Neutrophil (primary cell): ENCODE data around the gene ADIG.
"Not testable (repeated sequence)": the region's sequence is repeated elsewhere in the genome, so short reads cannot be mapped to it uniquely, and the experiment has no call there.

ENCODE experiments used
- H3K27ac ChIP-seq: fragments of 200-600 bp; sonication (generic); 2 replicates; pipeline ENCODE4 v1.5.1; 2016; ENCODE audit warnings: mild to moderate bottlenecking, moderate library complexity
- H3K27me3 ChIP-seq: fragments of 200-600 bp; sonication (generic); 2 replicates; pipeline ENCODE4 v1.6.0; 2016; ENCODE audit warnings: mild to moderate bottlenecking
- H3K36me3 ChIP-seq: fragments of 200-600 bp; sonication (generic); 2 replicates; pipeline ENCODE4 v1.5.1; 2017
- H3K4me1 ChIP-seq, 2 experiments: fragments of 200-600 bp in 1 of 2; sonication (generic) in 1 of 2; 1 replicate in 1 of 2; 2 replicates in 1 of 2; pipeline versions ENCODE4 v1.5.1 to v1.6.1; 2013 to 2016; ENCODE audit warnings: low read depth in 1 of 2, low read length in 1 of 2, mild to moderate bottlenecking in 1 of 2, moderate library complexity in 1 of 2; ENCODE audit not compliant: control insufficient read depth in 1 of 2, insufficient read depth in 1 of 2
- H3K4me3 ChIP-seq, 2 experiments: fragments of 200-600 bp in 1 of 2; sonication (generic) in 1 of 2; 1 replicate in 1 of 2; 2 replicates in 1 of 2; pipeline ENCODE4 v1.5.1; 2013 to 2016; ENCODE audit warnings: low read depth in 1 of 2, low read length in 1 of 2, mild to moderate bottlenecking in 1 of 2, moderate library complexity in 1 of 2
- H3K9me3 ChIP-seq: fragments of 200-600 bp; sonication (generic); 2 replicates; pipeline ENCODE4 v1.5.1; 2016
- TF ChIP-seq, protein P1 (sequence below): fragments of 200-600 bp; sonication (generic); IDR thresholded peaks from 2 replicates; pipeline ENCODE4 v1.5.1; 2016; ENCODE audit warnings: antibody characterized with exemption

Gene ADIG

DNA sequence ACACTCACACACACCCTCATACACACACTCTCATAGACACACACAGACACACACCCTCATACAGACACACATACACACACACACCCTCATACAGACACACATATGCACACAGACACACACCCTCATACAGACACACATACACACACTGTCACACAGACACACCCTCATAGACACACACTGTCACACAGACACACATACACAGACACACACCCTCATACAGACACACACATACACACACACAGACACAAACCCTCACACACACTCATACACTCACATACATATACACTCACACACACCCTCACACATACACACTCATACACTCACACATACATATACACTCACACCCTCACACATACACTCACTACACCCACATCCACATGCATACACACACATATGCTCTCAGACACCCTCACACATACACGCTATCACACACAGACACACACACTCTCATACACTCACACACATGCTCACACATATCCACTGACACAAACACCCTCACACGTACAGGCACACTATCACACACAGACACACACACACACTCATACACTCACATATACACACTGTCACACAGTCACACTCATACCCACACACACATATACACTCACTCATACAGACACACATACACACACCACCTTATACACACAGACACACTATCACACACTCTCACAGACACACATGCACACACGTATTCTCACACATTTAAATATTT is 9.1 kb downstream of the ADIG start:
- TF ChIP-seq, protein P1, sequence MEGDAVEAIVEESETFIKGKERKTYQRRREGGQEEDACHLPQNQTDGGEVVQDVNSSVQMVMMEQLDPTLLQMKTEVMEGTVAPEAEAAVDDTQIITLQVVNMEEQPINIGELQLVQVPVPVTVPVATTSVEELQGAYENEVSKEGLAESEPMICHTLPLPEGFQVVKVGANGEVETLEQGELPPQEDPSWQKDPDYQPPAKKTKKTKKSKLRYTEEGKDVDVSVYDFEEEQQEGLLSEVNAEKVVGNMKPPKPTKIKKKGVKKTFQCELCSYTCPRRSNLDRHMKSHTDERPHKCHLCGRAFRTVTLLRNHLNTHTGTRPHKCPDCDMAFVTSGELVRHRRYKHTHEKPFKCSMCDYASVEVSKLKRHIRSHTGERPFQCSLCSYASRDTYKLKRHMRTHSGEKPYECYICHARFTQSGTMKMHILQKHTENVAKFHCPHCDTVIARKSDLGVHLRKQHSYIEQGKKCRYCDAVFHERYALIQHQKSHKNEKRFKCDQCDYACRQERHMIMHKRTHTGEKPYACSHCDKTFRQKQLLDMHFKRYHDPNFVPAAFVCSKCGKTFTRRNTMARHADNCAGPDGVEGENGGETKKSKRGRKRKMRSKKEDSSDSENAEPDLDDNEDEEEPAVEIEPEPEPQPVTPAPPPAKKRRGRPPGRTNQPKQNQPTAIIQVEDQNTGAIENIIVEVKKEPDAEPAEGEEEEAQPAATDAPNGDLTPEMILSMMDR: no peak
- no peak overlapping the region for H3K27ac ChIP-seq
- H3K4me1 ChIP-seq: no peaks in the 10 kb centered on the region
- no peaks in the 10 kb centered on the region for H3K27me3 ChIP-seq
- H3K9me3 ChIP-seq: no peaks in the 10 kb centered on the region
- H3K4me3 ChIP-seq: no peak overlapping the region
- H3K36me3 ChIP-seq: no peaks in the 10 kb centered on the region

DNA sequence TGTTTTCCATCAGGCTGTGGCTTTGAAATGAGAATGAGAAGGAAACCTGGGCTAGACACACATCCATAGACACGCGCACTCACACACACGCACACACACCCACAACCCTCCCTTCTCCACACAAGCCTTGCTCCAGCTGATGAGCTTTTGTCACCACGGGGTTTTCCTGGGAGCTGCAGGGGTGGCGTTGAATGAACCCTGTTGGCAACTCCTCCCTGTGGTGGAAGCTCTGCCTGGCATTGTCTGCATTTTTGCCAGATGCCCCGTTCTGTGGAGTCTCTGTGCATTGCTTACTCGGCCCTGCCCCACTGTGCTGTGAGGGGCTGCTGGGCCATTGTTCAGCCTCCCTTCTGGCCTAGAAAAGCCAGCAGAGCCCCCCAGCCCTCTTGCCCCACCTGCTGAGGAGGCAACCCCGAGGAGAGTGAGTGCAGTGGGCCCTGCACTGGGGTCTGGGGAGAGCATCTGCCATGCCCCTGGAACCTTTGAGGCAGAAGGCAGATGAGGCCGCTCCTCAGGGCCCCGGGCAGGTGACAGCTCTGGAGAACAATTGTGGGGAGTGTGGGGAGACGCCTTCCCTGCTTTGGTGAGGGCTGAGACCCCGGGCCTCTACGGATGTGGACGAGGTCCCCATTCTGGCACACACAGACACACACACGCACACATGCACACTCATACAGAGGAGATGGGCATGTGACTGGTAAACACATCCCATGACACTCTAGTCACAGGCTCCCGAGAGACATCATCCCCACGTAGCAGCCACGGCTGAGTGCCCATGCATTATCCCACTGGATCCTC is 9.9 kb downstream of the ADIG start:
- TF ChIP-seq, protein P1: no peak
- Histone ChIP-seq H3K4me1 (no peaks in the 10 kb centered on the region), H3K27ac (no peak overlapping the region), H3K36me3 (no peaks in the 10 kb centered on the region), H3K27me3 (no peaks in the 10 kb centered on the region), H3K9me3 (no peaks in the 10 kb centered on the region), H3K4me3 (no peak overlapping the region)

DNA sequence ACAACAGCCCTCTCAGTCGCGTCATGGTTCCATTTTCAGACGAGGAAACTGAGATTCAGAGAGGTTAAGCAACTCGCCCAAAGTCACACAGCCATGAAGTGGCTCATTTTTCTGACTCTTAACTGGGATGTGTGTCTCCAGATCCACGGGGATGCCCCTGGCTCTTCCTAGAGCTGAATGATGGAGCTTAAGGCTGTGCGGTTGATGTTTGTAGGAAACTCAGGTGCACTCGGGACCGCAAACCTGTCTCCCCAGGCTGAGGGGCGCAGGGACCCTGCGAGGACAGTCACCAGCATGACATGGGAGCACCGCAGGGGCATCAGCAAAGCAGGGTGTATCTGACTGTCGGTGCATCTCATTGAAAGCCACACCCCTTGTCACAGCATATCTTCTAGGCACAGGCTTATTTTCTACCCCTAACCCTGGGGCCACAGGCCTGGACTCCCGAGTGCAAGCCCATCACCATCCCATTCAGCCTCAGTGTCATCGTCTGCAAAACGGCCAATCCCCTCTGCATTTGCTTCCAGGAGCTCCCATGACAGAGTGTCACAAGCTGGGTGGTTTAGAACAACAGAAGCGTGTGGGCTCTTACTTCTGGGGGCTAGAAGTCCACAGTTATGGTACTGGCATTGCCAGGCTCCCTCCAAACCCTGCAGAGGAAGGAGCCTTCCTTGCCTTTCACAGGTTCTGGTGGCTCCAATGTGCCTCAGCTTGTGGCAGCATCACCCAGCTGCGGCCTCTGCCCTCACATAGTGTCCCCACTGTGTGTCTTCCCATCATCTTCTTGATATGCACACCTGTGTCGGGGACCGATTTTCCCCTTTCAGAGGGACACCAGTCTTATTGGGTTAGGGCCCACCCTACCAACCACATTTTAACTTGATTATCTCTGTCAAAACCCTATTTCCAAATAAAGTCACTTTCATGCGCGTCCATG is 10.7 kb downstream of the ADIG start:
- Histone ChIP-seq H3K4me3 (no peak overlapping the region), H3K36me3 (no peaks in the 10 kb centered on the region), H3K27me3 (no peaks in the 10 kb centered on the region), H3K27ac (no peak overlapping the region), H3K9me3 (no peaks in the 10 kb centered on the region), H3K4me1 (no peaks in the 10 kb centered on the region)
- TF ChIP-seq, protein P1: no peak

- H3K27ac ChIP-seq, H3K9me3 ChIP-seq, H3K4me1 ChIP-seq, H3K4me3 ChIP-seq, H3K27me3 ChIP-seq, H3K36me3 ChIP-seq: not testable (repeated sequence)
Observed at GRCh38 chr20:38592411-38592790, 11.4 kb downstream of the ADIG start.

DNA sequence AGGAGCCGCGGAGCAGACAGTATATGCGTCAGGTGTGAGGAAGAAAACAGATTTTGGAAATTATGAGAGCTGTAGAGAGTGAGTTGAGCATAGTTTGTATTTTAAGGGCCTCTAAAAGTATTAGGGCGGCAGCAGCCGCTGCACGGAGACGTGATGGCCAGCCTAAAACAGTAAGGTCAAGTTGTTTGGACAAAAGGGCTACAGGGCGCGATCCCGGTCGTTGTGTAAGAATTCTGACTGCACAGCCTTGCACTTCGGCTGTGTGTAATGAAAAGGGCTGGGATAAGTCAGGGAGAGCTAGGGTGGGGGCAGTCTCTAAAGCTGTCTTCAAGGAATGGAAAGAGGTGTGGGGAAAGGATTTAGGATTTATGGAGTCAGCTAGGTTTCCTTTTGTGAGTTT is 13.3 kb downstream of the ADIG start:
- H3K4me1 ChIP-seq, H3K36me3 ChIP-seq, H3K27ac ChIP-seq, H3K9me3 ChIP-seq, H3K4me3 ChIP-seq: not testable (repeated sequence)
- peaks cover 13% of the 10 kb centered on the region for H3K27me3 ChIP-seq

DNA sequence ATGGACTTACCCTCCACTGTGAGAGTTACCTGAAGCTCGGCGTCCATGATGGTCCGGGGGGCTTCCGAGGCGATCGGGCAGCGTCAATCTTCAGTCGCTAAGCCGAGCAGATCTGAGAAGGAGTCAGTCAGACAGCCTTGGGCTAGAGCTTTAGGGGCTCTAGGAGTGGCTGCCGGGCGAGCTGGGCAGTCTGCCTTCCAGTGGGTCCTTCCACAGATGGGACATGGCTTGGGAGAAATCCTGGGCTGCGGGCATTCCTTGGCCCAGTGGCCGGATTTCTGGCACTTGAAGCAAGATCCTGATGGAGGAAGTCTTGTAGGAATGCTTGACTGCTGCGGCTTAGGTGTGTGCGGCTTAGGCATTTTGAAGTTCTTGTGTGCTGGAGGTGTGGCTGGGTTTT is 14.9 kb downstream of the ADIG start:
- H3K27me3 ChIP-seq: peaks cover 30% of the 10 kb centered on the region
- H3K36me3 ChIP-seq, H3K27ac ChIP-seq, H3K9me3 ChIP-seq, H3K4me3 ChIP-seq, H3K4me1 ChIP-seq: not testable (repeated sequence)
